Stimulated activated CD8-positive, alpha-beta memory T cell treated with anti-CD3 and anti-CD28 coated beads, Interleukin-2, amount 100 ng/mL, for 48 hours (primary cell): Measurements from ENCODE around the gene CFDP1.

ENCODE experiments used
- DNase-seq, 2 donors: peaks; one replicate each; pipeline ENCODE4 v3.0.0-alpha.2; 2020; ENCODE audit warnings: low read depth in 2 of 2

The CFDP1 gene

DNA sequence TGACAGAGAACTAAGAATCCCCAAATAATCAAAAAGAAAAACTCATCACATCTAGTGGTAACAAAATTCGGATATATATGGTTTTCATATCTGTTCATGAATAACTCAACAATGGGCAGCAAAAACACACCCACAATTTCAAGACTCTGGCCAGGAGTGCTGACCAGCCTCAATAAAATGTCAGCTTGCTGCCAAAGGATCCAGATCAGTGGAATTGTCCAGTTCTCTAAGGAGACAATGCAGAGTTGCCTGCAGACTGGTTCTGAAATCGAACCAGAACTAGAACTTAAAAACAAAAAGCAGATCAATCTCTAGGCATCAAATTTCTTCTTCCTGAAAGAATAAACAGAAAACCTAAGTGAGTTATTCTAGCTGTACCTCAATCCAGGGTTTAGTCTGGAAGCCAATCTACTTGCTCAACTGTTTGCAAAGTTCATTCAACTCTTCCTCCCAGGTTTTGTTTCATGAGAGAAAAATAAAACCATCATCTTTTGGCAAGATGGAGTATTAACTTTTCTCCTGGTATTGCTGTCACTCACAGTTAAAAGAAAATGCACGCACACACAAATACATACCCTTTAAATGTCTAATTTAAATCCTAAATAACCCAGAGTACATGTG lies 61.0 kb downstream of the CFDP1 start:
- no peak for DNase-seq

DNA sequence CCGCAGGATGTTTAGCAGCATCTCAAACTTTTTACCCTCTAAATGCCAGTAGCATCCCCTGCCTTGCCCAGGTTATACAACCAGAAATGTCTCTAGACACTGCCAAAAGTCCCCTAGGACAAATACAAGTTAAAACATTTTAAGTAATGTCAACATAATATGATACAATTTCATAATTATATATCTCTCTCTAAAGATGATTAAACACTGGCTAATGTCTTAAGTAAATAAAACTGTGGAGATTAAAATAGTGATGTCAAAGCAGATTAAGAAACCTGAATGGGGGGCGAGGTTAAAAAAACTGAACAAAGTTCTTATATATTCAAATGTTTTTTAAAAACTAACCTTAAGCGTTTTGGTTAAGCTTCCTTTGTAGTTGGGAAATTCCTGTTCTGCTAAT lies 62.1 kb downstream of the CFDP1 start:
- DNase-seq, result no peak

DNA sequence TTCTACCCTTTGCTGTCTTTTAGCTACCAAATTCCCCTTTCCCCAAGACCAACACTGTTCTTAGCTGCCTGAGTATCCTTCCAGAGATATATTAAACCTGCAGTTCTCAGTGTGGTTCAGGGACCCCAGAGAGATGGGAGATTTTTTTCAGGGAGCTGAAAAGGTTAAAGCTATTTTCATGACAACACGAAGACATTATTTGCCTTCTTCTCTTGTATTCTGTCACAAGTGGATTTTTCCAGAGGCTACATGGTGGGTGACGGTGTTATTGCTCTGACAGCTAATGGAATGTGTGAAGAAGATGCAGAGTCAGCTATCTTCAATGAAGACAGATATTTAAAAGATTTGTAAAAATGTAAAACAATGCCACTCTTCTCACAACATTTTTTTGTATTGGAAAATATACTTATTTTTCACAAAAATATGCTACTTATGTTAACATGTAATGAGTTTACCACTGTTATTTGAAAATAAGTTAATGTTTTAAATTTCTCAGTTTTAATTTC lies 69.0 kb downstream of the CFDP1 start:
- DNase-seq, result no peak

DNA sequence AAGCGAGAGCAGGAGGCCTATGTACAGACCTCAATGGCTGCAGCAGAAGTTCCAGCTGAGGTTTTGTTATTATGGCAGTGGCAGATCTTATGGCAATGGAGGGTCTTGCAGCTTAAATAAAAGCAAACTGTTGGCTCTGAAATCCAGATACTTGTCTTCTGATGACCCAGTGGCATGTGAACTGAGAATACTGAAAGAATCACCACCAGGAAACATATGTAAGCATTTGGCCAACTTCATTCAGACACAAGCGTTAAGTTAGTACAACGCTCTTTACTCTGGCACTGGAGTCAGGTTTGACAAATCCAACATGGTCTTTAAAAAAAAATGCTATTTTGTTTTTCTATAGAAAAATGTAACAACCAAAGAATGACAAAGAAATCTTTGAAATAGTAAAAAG lies 70.5 kb downstream of the CFDP1 start:
- no peak for DNase-seq

DNA sequence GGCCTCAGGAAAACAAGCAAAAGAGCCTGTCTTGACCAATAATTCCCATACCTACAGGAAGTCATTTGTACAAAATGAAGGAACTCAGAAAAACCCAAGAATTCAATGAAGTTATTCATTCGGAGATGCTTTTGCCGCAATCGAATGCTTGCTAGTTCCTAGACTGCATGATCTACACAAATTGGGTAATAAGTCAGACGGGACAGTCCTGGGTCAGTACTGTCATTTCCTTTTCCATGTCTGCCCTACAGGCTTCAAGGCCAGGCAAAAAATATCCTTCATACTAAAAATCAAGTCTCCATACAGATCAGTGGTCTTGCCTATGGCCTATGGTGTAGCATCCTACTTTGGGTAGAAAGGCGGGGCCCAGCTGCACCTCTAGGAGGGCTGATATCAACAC lies 71.4 kb downstream of the CFDP1 start:
- no peak for DNase-seq

DNA sequence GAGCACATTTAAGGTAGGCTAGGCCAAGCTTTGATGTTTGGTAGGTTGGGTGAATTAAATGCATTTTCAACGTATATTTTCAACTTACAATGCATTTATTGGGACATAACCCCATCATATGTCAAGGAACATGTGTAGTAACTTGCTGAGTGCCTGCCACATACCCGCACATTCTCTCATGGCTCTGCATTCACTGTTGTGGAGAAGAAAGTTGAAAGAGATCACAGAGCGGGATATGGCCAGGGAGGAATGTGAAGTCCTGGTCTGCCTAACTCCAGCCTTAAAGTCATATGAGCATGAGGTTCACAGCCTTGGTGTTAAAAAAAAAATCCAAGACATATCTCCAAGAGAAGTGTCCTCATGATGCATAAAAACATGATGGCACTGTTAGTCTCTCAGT lies 79.1 kb downstream of the CFDP1 start:
- no peak for DNase-seq

DNA sequence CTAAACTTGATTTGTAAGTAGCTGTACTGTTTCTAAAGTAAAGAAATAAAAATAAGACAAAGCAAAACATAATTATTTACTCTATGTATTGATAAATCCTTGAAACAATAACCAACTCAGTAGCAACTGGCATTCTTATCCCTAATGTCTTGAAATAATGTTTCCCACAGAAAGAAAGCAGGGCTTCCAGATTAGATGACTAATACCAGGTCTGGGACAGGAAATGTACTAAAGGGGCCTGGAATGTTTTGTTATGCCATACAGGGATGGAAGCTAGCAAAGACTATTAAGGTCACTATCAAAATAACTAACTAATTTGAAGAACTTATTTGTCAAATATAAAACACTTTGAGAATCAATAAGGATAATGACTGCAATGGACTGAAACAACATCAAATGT lies 82.1 kb downstream of the CFDP1 start:
- DNase-seq, result no peak

DNA sequence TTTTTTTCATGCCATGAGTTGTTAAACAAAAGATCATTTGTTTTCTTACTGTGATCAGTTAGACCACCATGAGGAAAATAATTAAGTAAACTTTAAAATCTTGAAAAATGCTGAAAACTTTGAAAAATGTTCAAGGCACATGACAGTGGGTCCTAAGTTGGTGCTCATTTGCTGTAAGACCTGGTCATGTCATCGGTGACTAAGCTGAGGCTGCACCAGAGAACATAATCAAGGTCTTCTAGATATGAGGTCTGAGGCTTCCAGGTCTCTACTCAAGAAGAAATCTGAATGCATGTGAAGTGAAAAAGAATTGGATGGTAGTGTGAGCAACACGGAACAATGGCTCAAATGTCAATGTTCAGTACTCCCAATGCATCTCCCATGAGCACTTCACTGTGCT lies 87.6 kb downstream of the CFDP1 start:
- no peak for DNase-seq

DNA sequence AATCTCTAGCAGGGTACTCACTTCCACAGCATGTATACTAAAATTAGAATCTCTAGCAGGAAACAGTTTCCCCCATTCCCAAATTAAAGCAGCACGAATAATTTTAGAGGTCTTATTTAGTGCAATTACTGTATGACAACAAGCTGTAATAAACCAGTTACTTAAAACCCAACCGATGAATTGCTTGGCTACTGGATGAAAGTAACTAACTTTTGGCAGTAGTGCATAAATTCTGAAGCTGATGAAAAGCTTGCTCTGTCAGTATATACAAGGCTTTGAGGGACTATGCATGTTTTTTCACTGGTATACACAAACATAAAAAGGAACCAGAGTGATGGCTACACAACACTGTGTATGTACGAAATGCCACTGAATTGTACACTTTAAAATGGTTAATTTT lies 89.4 kb downstream of the CFDP1 start:
- DNase-seq, result no peak

DNA sequence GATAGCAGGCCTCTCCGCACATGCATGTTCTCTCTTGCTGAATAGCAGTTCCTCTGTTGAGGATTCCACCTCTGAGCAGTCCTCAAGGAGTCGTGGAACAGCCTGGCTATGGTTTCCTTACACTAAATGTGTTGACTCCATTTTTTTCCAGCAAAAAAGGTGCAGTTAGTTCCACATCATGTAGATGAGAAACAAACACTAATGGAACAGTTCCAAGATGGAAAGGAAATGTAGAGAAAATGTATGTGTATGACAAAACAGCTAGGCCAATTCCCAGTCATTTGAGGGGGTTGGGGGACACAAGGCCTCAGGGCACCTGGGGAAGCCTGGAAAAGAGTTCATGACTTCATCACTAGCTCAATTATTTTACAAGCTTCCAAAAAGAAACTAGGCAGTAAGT lies 90.0 kb downstream of the CFDP1 start:
- no peak for DNase-seq

DNA sequence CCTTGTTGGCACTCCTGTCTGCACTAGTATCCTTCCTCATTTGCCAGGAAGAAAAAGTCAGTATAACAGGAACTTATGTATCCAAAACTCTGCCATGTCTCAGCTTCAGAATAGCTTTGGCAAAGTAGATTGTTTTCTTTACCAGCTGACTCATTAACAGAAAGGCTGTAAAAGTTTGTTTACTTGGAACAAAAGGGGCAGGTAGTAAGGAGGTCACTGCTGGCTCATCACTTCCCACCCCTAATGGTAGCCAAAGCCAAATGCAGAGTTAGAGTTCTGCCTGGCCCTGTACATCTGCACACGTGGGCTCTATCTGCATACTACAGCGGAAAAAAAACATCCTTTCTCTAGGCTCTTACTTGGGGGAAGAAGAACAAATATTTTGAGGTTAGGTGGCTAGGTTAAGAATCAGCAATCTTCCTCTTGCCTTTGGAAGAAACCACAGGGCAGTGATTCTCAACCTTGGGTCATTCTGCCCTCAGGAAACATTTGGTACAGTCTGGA lies 90.9 kb downstream of the CFDP1 start:
- no peak for DNase-seq

DNA sequence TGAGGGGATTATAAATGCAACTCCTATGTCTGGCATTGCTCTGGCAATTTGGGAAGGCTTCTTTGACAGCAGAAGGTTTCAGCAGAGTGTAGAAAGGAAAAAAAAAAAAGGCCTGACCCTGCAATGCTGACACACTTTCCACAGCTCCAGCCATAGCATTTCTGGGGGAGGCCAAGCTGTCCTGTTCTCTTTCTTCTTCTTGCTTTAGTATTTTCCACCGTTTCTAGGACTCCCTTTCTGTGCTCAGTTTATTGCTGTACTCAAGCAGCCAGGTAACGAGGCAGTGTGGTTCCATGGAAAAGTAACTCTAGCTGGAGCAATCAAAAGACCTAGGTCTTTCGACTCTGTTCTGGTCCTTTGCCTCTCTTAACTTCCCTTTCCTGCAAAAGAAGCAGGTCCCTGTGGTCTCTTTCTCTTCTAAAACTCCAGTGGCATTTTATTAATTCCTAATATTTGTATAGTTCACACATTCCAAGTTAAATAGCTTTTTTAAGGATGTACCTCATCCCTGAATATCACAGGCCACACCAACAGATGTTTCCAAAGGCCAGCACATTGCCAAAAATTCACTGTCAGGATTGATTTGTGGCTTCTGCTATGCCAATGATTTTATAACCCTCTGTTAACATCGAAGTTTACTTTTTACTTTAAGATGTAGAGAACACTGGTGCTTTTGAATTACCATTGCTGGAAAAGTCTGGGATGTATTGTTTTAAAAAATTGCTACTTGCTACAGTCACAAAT lies 91.6 kb downstream of the CFDP1 start:
- no peak for DNase-seq

DNA sequence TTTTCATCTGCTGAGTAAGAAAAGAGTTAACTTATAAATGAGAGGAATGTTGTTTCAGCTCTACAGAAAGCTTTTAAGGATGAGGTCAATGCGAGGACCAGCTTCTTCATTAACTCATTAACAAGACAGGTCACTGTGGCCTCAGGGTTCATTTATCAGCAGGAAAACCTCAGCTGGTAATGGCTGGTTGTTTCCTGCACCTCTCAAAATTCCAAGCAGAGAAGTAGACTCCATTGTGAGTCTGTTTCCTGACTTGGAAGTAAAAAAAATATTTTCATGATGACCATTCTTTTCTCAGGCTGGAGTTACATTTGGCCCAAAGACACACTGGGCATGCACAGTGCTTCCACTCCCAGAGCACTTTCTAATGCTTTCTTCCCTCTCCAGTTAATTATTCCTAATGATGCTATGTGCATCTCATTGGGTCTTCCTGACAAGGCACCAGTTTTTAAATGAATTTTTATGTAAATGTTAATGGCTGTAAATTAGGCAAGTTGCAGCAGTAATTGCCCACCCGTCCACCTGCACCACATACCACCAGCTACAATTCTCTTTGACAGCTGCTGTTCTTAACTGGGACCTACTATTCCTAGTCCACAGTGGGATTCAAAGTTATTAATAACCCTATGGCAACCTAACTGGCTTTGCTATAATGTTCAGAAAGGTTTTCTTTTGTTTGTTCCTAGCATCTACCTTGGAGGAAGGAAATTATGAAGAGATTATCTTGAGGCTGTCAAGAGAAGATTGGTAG lies 92.4 kb downstream of the CFDP1 start:
- DNase-seq, result no peak

DNA sequence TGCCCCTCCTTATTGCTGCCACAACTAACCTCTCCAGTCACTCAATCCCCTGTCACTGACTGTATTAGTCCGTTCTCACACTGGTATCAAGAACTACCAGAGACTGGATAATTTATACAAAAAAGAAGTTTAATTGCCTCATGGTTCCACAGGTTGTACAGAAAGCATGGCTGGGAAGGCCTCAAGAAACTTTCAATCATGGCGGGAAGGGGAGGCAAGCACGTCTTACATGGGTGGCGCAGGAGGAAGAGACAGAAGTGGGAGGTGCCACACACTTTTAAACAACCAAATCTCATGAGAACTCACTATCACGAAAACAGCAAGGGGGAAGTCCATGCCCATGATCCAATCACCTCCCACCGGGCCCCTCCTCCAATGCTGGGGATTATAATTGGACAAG lies 95.9 kb downstream of the CFDP1 start:
- no peak for DNase-seq

DNA sequence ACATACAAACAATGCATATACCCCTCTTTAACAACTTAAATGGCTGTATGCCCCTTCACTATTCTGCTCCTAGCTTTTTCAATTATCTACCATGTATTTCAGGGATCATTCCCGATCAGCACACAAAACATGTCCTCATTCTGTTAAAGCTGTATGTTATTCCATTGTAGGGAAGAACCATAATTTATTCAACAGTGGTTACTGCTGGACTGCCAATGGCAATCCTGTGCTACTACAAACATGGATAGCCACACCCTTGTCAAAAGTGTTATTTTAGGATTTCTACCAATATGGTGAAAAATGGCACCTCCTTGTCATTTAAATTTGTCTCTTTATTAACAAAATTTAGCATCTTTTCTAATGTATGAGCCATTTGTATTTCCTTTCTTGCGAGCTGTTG lies 96.8 kb downstream of the CFDP1 start:
- no peak for DNase-seq

DNA sequence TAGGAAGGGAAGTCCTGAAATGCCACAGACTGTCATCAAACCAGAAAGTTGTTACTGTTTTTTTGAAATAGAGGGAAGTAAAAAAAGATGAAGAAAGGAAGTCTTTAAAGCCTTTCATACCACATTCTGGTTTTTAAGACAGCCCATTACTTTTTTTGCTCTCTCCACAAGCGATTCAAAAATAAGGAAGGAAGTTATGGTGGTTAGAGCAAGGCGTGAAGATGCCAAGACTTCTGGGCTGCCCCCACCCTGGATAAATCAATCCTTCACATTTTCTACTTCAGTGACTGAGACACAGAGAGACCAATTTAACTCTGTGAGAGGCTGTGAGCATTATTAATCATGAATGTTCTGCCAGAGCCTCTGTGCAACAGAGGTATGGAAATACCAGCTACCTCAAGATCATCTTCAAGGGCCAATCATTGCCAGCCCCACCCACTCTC lies 99.6 kb downstream of the CFDP1 start:
- no peak for DNase-seq

DNA sequence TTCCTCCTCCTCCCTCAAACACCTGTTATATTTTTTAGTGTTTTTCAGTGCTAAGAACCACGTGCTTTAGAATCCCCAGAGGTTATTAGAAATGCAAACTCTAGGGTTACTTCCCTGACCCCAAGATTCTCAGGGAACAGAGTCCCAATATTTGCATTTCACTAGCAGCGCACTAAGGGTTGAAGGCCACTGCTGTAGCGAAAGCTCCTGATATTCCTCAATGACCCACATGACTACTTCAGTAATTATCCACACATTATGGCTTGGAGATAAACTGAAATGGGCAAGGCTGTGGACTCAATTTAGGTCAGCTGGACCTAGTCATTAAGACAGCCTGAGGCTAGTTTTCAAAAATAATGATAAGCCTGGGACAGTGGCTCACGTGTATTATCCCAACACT lies 103.4 kb downstream of the CFDP1 start:
- DNase-seq, result no peak

DNA sequence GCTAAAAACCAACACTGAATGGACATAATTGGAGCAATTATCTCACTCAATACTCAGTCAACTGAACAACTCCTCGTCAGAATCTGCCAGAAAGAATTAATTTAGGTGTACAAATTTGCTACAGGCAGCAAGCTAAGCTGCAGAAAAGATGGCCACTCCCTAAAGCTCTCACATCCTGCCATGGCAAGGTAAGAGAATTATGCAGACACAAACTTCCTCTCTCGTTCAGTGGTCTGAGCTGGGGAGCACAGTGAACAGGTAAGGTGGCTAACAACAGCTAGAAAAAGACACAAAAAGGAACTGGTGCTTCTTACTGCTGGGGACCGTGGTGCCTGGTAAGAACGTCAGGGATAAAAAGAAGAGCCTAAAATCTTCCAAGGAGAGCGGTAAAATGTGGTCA lies 107.0 kb downstream of the CFDP1 start:
- DNase-seq, result no peak

DNA sequence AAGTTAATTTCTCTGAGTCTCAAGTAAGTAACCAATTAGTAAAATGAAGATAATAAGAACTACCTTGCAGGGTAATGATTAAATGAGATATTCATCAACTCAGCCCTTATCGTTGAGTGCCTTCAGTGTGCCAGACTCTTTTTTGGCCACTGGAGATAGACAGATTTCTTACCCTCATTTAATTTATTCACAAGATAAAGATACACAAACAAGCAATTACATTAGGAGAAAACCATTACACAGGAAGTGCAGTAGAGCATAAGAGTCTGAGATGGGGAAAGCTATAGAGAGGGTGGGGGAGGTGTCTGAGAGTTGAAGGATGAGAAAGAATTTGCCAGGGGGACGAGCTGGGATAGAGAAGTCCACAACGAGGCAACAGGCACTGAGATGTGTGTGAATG lies 109.4 kb downstream of the CFDP1 start:
- DNase-seq, result no peak

DNA sequence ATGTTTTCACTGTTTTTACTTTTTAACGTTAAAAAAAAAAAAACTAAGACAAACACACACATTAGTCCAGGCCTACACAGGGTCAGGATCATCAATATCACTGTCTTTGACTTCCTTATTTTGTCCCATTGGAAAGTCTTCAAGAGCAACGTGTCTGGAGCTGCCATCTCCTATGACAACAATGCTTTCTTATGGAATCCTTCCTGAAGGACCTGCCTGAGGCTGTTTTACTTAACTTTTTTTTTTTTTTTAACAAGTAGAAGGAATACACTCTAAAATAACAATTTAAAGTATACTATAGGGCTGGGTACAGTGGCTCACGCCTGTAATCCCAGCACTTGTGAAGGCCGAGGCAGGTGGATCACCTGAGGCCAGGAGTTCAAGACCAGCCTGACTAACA lies 110.1 kb downstream of the CFDP1 start:
- DNase-seq, result no peak

DNA sequence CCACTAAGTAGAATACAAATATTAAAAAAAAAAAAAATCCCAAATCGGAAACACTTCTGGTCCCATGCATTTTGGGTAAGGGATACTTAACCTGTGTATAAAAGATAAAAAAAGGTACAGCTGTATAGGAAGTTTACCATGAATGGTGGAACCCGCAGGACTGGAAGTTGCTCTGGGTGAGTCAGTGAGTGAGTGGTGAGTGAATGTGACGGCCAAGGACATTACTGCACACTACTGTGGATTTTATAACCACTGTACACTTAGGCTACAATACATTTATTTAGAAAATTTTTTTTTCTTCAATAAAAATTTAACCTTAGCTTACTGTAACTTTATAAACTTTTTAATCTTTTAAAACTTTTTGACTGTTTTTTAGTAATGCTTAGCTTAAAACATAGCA lies 110.6 kb downstream of the CFDP1 start:
- no peak for DNase-seq

DNA sequence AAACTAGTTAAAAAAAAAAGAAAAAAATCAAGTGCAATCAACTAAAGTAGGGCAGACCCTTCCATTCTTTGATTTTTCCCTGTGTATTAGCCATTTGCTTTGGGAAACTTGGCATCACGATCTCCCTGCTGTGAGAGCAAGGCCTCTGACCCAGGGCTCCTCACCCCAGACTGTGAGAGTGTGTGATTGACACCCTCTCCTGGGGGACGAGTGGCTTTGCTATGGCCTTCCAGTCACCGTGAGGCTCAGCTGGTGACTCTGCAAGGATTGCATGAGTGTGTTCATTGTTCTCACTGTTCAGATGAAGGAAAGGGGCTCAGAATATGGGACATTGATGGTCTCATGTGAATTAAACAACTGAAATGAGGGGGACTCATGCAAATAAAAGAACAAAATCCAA lies 112.9 kb downstream of the CFDP1 start:
- DNase-seq, result no peak
